DMS53 treated with DMSO at 0.1 percent for 48 hours (cell line): ENCODE data around the gene LBHD2.

Experiments
- DNase-seq: peaks from one replicate; lab custom pipeline; 2025; ENCODE audit not compliant: unreplicated experiment; lab: John Stamatoyannopoulos, UW

Gene LBHD2

GRCh38 chr14:103090481-103091020 lies 6.5 kb downstream of the LBHD2 start:
- DNase-seq: no peak

- DNase-seq: no peak
Measured at GRCh38 chr14:103091041-103091882, 7.3 kb downstream of the LBHD2 start.

GRCh38 chr14:103091883-103092222 lies 7.8 kb downstream of the LBHD2 start:
- DNase-seq: no peak

- no peak for DNase-seq
Measured at GRCh38 chr14:103093856-103094405, 9.9 kb downstream of the LBHD2 start.

- DNase-seq: no peak
Measured at GRCh38 chr14:103094406-103095209, 10.6 kb downstream of the LBHD2 start, which contains the start of gene EXOC3L4. Gene EXOC3L4, plus strand, starts transcription at chr14:103094725. Its CDS starts 5,495 bp downstream, at chr14:103100220.

- DNase-seq: no peak
Measured at GRCh38 chr14:103095210-103095778, 11.3 kb downstream of the LBHD2 start.

- DNase-seq: no peak
Measured at GRCh38 chr14:103096387-103096786, 12.4 kb downstream of the LBHD2 start.

- no peak for DNase-seq
Measured at GRCh38 chr14:103097244-103097993, 13.4 kb downstream of the LBHD2 start.

- DNase-seq: no peak
Measured at GRCh38 chr14:103097994-103098957, 14.3 kb downstream of the LBHD2 start.

GRCh38 chr14:103099081-103099732 lies 15.2 kb downstream of the LBHD2 start:
- no peak for DNase-seq

GRCh38 chr14:103099733-103100280 lies 15.8 kb downstream of the LBHD2 start:
- no peak for DNase-seq

GRCh38 chr14:103100281-103101121 lies 16.5 kb downstream of the LBHD2 start:
- no peak for DNase-seq

- DNase-seq: no peak
Measured at GRCh38 chr14:103101257-103101962, 17.4 kb downstream of the LBHD2 start.

GRCh38 chr14:103101963-103102688 lies 18.1 kb downstream of the LBHD2 start:
- DNase-seq: no peak

- no peak for DNase-seq
Measured at GRCh38 chr14:103102689-103103260, 18.8 kb downstream of the LBHD2 start.
